Stimulated activated CD4-positive, alpha-beta T cell treated with anti-CD3 and anti-CD28 coated beads, Interleukin-1b, Interleukin-23, amount 100 ng/mL, for 24 hours (primary cell): ENCODE measurements around the gene RNF181.
"Not testable (repeated sequence)": the region's sequence is repeated elsewhere in the genome, so short reads cannot be mapped to it uniquely, and the experiment has no call there.

Source experiments
- DNase-seq, 4 experiments: peaks; one replicate each; pipeline ENCODE4 v3.0.0-alpha.2; 2020; ENCODE audit warnings: low read depth in 4 of 4, low spot score in 1 of 4

Gene RNF181

GRCh38 chr2:85577063-85577385 is 18.5 kb upstream of the RNF181 start:
- no peak for DNase-seq

- DNase-seq, result peak in 1 of 4 experiments; percentile 64
Observed at GRCh38 chr2:85577386-85578242, 17.9 kb upstream of the RNF181 start, which contains the start of gene VAMP8. TSS of gene VAMP8 (plus strand) at chr2:85577586. CDS start at chr2:85577647, 61 bp downstream.

- no peak for DNase-seq
Observed at GRCh38 chr2:85578243-85579180, 17.0 kb upstream of the RNF181 start.

DNA sequence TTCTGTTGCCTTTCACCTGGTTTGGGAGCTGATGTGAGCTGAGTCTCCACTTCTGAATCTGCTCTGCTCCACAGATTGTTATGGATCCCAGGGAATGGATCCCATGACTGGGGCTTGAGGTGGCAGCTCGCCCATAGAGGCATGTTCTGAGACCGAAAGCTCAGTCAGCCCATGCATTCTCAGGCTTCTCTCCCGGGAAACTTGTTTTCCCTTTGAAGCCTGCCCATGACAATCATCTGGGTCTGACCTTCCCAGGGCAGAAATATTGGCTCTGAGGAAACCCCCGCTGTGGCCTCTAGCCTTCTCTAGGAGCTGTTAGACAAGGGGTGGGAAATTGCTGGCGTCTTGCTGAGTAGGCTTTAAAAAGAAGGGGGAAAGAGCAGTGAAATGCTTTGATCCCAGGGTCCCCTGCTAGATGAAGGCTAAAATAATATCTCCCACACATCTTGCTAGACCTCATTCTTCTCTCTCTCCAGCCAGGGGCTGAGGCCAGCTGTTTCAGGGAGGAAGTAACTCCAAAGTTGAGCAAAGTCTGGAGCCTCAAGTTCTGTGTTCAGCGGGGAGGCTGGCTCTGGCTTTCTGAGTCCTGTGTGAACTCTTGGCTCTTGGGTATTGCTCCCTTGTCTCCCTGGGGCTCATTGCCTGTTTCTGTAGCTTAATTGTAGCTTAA is 16.1 kb upstream of the RNF181 start:
- no peak for DNase-seq

DNA sequence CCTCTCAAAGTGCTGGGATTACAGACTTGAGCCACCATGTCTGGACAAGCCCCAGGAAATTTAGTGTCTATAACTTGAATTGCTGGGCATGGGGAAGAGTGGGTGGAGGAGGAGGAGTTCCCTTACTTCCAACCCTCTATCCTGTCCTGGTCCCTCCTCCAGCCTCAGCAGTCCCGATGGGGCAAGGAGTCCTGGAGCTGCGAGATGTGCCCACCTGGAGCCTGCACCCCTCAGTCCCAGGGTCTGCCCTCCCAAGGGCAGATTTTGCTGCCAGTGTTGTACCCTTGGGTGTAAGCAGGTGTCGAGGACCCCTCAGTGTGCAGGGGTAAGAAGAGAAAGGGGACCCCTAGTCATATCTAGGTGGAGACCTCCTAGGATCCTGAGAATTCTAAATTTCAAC is 15.3 kb upstream of the RNF181 start:
- no peak for DNase-seq

GRCh38 chr2:85582492-85582891 is 13.1 kb upstream of the RNF181 start:
- DNase-seq, result no peak

GRCh38 chr2:85583667-85584353 is 11.7 kb upstream of the RNF181 start:
- no peak for DNase-seq

GRCh38 chr2:85584354-85584856 is 11.1 kb upstream of the RNF181 start, which contains the start of gene VAMP5:
TSS of gene VAMP5 (plus strand) at chr2:85584431. CDS start at chr2:85584491, 60 bp downstream.
- no peak for DNase-seq

GRCh38 chr2:85584857-85585780 is 10.4 kb upstream of the RNF181 start:
- DNase-seq, result no peak

DNA sequence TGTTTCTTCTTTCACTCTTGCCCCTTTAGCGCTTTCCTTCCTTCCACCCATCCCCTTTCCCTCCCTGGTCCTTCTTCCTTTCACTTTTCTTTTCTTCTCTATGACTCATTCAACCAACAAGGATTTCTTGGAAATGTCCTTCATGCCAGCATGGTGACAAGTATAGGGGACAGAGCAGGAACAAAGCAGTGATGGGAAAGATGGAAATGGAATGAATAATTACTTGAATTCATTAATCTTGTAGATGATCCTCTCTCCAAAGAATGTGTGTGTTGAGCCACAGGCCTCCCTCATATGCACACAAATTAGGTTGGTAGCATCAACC is 9.8 kb upstream of the RNF181 start:
- DNase-seq, result no peak

GRCh38 chr2:85588236-85588635 is 7.3 kb upstream of the RNF181 start:
- no peak for DNase-seq

GRCh38 chr2:85588645-85589044 is 6.9 kb upstream of the RNF181 start:
- DNase-seq, result no peak

DNA sequence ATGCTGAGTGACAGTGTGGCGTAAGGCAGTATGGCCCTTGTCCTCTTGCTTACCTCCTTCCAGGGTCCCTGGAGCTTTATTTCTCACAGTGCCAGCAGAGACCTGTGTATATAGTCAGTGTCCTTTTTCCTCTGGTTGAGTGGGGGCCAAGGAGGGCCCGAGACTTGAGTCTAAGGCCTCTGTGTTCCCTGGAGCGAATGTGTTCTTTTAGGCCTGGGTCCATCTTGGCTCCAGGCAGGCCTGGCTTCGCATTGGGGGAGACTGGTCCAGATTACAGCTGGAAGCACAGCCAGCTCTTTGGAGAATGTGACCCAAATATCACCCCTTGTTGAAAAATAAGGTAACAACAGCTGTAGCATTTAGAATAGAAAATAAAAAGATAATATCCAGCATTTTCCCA is 6.4 kb upstream of the RNF181 start:
- no peak for DNase-seq

DNA sequence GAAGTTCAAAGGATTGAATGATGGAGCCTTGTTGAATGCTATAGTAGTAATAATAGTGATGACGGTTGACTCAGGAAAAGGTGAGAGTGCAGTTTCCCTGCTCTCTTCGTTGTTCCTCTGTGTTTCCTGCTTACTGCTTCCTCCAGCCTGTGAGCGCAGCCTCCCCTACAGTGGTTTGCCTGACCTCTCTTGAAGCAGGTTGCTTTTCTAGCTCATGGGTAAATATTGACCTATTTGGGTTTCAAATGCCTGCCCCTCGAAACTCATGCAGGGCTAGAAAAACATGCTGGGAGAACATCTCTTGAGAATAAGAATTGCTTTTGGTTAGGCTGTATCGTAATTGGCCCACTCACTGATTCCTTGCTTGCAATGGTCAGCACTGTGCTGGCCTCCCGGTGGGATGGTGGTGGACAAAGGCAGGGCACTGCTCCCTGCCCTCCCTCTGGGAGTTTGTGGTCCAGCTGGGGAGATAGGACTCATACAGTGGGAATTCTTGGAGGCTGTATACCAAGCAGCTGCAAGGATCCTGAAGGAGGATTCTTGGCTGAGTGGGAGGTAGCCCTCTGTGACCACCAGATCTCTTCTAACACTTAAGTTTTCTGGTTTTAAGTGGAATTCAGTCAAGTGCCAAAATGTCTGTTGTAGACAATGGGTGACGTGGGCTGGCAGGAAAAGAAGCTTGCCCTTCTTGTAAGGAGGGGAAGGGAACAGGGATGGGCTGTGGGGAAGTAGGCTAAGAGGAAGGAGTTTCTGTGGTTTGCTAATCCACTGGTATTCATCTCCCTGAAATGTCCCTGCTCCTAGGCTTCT is 5.4 kb upstream of the RNF181 start:
- no peak for DNase-seq

DNA sequence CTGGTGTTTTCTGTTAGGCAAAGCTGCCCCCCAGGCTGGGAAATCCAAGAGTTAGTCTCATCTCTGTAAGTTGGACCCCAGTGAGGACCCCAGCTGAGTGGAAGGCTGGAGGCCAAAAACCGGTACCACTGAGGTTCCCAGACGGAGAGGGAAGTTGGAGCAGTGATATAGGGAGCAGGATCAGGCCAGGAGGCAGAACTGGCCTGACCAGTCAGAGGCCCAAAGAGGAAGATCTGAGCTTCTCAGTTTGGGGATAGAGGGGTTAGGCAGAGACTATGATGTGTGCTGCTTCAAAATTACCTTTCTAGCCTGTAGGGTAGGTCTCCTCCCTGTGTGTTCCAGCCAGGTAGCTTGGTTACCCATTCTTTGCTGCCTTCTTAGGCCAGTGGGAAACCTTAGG is 4.6 kb upstream of the RNF181 start:
- no peak for DNase-seq

- no peak for DNase-seq
Observed at GRCh38 chr2:85591563-85591962, 4.0 kb upstream of the RNF181 start.

- DNase-seq, result not testable (repeated sequence)
Observed at GRCh38 chr2:85592299-85592698, 3.2 kb upstream of the RNF181 start.

- no peak for DNase-seq
Observed at GRCh38 chr2:85593023-85593422, 2.5 kb upstream of the RNF181 start.
